Gastrocnemius medialis (tissue), 4 donors: ENCODE measurements around the gene DNAL1.

ENCODE experiments used
- POLR2A ChIP-seq, 2 donors: fragments of 450-650 bp; IDR thresholded peaks; one replicate each; pipeline ENCODE4 v1.6.1; 2017; ENCODE audit warnings: antibody characterized with exemption in 2 of 2, mild to moderate bottlenecking in 2 of 2, moderate library complexity in 2 of 2
- TF ChIP-seq, protein P1 (sequence below), 5 experiments: fragments of 450-650 bp in 3 of 5; fragments of 200-600 bp in 2 of 5; sonication (generic) in 2 of 5; IDR thresholded peaks in 4 of 5; conservative IDR thresholded peaks in 1 of 5; 1 replicate in 4 of 5; 2 replicates in 1 of 5; pipeline ENCODE4 v1.5.1; 2016 to 2019; ENCODE audit warnings: antibody characterized with exemption in 5 of 5, mild to moderate bottlenecking in 3 of 5, moderate library complexity in 3 of 5

DNA sequence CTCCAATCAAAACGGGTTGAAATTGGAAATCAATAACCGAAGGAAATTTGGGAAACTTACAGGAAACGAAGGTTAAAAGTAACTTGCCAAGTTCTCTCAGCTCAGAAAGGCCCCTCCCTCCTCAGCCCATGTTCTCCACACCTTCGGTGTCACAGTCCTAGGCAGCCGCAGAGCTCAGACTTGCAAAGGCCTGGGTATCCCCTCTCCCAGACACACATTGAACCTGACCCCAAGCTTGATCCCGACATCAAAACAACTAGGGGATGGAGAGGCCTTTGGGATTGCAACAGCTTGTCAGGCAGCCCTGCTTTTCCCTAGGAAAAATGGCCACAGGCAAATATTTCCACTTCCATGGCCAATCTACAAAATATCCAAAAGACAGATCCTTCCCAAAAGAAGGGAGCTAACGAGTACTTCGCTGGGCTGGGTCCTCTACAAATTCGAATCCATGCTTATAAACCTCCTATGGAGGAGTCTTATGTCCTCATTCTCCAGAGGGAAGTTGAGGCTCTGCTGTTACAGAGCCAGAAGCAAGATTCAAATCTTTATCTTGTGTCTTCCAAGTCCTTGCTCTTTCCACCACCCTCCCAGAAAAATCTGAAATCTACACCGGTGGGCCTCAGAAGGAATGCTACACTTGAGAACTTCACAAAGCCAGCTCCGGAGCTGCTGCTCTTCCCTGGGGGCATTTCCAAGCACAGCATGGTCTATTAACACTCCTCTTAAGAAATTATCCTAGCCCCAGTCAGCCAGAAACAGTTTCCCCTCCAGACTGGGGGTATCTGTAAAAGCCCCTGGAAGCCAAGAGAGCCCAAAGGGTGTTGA lies 105.1 kb downstream of the DNAL1 start:
- TF ChIP-seq POLR2A (IDR thresholded peaks at IDR 0.05) = no peak
- TF ChIP-seq, protein P1, sequence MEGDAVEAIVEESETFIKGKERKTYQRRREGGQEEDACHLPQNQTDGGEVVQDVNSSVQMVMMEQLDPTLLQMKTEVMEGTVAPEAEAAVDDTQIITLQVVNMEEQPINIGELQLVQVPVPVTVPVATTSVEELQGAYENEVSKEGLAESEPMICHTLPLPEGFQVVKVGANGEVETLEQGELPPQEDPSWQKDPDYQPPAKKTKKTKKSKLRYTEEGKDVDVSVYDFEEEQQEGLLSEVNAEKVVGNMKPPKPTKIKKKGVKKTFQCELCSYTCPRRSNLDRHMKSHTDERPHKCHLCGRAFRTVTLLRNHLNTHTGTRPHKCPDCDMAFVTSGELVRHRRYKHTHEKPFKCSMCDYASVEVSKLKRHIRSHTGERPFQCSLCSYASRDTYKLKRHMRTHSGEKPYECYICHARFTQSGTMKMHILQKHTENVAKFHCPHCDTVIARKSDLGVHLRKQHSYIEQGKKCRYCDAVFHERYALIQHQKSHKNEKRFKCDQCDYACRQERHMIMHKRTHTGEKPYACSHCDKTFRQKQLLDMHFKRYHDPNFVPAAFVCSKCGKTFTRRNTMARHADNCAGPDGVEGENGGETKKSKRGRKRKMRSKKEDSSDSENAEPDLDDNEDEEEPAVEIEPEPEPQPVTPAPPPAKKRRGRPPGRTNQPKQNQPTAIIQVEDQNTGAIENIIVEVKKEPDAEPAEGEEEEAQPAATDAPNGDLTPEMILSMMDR (IDR thresholded peaks at IDR 0.05 in 4 of 5, conservative IDR thresholded peaks at IDR 0.05 in 1 of 5) = no peak
